Parathyroid adenoma (tissue), 2 donors: ENCODE data around the gene DENND4A.

Experiments
- H2AFZ ChIP-seq: fragments of 300-600 bp; sonication (generic); one replicate; pipeline ENCODE4 v1.7.0; 2017; ENCODE audit warnings: antibody characterized with exemption, mild to moderate bottlenecking
- H3K27ac ChIP-seq: fragments of 300-600 bp; sonication (generic); one replicate; pipeline ENCODE4 v1.7.0; 2017
- H3K27me3 ChIP-seq: fragments of 300-600 bp; sonication (generic); one replicate; pipeline ENCODE4 v1.7.0; 2017; ENCODE audit warnings: low read length; ENCODE audit not compliant: control insufficient read depth, insufficient read depth
- H3K36me3 ChIP-seq: fragments of 300-600 bp; sonication (generic); one replicate; pipeline ENCODE4 v1.7.0; 2017; ENCODE audit warnings: low read length; ENCODE audit not compliant: control insufficient read depth, insufficient read depth
- H3K4me1 ChIP-seq: fragments of 300-600 bp; sonication (generic); one replicate; pipeline ENCODE4 v1.7.0; 2017; ENCODE audit warnings: control low read depth
- H3K4me2 ChIP-seq: fragments of 300-600 bp; sonication (generic); one replicate; pipeline ENCODE4 v1.7.0; 2017; ENCODE audit warnings: low read length
- H3K4me3 ChIP-seq: fragments of 300-600 bp; sonication (generic); one replicate; pipeline ENCODE4 v1.7.0; 2017; ENCODE audit warnings: low read depth, low read length
- H3K79me2 ChIP-seq: fragments of 300-600 bp; sonication (generic); one replicate; pipeline ENCODE4 v1.7.0; 2017; ENCODE audit warnings: control low read depth
- H3K9ac ChIP-seq: fragments of 300-600 bp; sonication (generic); one replicate; pipeline ENCODE4 v1.7.0; 2017; ENCODE audit warnings: mild to moderate bottlenecking
- H3K9me3 ChIP-seq: fragments of 300-600 bp; sonication (generic); one replicate; pipeline ENCODE4 v1.7.0; 2017; ENCODE audit warnings: low read length; ENCODE audit not compliant: control insufficient read depth
- TF ChIP-seq, protein P1 (sequence below): fragments of 300-600 bp; sonication (generic); IDR thresholded peaks from one replicate; pipeline ENCODE4 v1.7.0; 2017; ENCODE audit warnings: antibody characterized with exemption, mild to moderate bottlenecking
- donor health status: primary hyperparathyroidism.

The DENND4A gene

DNA sequence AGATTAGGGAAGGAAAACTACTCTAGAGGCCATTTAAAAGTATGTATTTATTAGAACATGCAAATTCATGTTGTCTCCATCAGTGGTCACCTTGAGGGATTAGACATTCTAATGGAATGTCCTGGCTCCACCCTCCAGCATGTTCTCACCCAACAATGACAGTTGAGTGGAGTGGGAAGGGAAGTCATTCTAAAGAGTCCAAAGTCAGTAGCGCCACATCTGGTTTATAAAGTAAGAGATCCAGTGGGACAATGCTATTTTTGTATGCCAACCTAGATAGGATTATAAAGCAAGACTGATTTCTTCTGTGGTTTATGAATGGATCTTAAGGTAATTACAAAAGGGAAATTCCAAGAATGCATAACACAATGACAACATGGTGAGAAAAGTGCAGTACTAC is 137.1 kb downstream of the DENND4A start:
- Histone ChIP-seq H2AFZ (no peak overlapping the region), H3K4me2 (no peak overlapping the region), H3K79me2 (no peaks in the 10 kb centered on the region), H3K27me3 (no peaks in the 10 kb centered on the region), H3K27ac (no peak overlapping the region), H3K4me3 (no peak overlapping the region), H3K9ac (no peak overlapping the region), H3K36me3 (no peaks in the 10 kb centered on the region), H3K4me1 (no peaks in the 10 kb centered on the region), H3K9me3 (no peaks in the 10 kb centered on the region)
- TF ChIP-seq, protein P1, sequence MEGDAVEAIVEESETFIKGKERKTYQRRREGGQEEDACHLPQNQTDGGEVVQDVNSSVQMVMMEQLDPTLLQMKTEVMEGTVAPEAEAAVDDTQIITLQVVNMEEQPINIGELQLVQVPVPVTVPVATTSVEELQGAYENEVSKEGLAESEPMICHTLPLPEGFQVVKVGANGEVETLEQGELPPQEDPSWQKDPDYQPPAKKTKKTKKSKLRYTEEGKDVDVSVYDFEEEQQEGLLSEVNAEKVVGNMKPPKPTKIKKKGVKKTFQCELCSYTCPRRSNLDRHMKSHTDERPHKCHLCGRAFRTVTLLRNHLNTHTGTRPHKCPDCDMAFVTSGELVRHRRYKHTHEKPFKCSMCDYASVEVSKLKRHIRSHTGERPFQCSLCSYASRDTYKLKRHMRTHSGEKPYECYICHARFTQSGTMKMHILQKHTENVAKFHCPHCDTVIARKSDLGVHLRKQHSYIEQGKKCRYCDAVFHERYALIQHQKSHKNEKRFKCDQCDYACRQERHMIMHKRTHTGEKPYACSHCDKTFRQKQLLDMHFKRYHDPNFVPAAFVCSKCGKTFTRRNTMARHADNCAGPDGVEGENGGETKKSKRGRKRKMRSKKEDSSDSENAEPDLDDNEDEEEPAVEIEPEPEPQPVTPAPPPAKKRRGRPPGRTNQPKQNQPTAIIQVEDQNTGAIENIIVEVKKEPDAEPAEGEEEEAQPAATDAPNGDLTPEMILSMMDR = no peak

DNA sequence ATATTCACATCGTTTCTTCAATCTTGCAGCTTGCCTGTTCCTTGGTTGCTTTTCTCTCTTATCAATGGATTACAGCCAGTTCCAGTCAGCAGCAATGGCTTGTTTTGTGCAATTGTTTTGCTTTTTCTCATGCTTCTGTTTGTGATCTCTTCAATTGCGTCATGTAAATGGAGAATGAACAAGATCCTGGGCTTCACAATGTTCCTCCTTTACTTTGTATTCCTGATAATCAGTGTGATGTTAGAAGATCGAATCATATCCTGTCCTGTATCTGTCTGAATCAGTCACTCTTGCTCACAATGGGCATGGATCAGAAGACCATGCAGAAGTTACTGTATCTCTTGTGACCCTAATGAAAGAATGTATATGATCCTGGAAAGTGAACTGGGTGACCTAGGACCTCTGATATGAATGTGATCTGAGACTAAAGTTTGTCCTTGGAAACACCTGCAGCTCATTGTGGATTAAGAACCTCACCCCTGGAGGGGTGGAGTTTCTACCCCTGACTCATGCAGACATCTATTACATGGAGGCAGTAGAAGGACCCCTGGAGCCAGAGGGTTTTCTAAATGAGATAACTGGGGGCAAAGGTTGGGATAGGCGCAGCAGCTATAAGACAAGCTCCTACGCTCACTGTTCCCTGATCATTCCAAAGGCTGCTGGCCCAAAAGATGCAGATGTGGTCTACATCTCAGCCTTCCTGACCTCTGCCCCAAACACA is 138.1 kb downstream of the DENND4A start:
- no peak overlapping the region for H3K27ac ChIP-seq

DNA sequence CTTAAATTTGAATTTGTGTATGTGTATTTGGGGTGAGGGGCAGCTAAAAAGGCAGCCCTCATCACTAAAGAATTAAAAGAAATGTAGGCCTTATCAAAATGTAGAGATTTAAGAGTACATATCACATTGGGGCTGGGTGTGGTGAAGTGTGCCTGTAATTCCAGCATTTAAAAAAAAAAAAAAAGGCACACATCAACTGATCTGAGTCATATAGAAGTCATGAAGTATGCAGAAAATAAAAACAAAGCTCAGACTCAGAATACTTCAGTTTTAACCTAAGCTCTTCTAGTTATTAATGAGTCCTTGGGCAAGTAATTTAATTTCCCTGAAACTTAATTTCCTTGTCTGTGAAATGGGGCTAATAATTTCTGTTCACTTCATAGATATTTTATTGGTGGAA is 138.8 kb downstream of the DENND4A start:
- H3K9me3 ChIP-seq = no peaks in the 10 kb centered on the region
- no peak overlapping the region for H3K4me3 ChIP-seq
- H3K4me1 ChIP-seq = no peaks in the 10 kb centered on the region
- TF ChIP-seq, protein P1 = no peak
- no peaks in the 10 kb centered on the region for H3K27me3 ChIP-seq
- no peak overlapping the region for H3K4me2 ChIP-seq
- H2AFZ ChIP-seq = no peak overlapping the region
- no peaks in the 10 kb centered on the region for H3K79me2 ChIP-seq
- no peak overlapping the region for H3K9ac ChIP-seq
- no peak overlapping the region for H3K27ac ChIP-seq
- H3K36me3 ChIP-seq = no peaks in the 10 kb centered on the region

More for the DNA sequence above, 138.1 kb downstream of the DENND4A start:
- H2AFZ ChIP-seq = no peak overlapping the region
- no peaks in the 10 kb centered on the region for H3K4me1 ChIP-seq
- no peaks in the 10 kb centered on the region for H3K9me3 ChIP-seq
- H3K4me3 ChIP-seq = no peak overlapping the region
- no peaks in the 10 kb centered on the region for H3K27me3 ChIP-seq
- H3K9ac ChIP-seq = no peak overlapping the region
- TF ChIP-seq, protein P1 = no peak
- no peaks in the 10 kb centered on the region for H3K36me3 ChIP-seq
- H3K4me2 ChIP-seq = no peak overlapping the region
- H3K79me2 ChIP-seq = no peaks in the 10 kb centered on the region

DNA sequence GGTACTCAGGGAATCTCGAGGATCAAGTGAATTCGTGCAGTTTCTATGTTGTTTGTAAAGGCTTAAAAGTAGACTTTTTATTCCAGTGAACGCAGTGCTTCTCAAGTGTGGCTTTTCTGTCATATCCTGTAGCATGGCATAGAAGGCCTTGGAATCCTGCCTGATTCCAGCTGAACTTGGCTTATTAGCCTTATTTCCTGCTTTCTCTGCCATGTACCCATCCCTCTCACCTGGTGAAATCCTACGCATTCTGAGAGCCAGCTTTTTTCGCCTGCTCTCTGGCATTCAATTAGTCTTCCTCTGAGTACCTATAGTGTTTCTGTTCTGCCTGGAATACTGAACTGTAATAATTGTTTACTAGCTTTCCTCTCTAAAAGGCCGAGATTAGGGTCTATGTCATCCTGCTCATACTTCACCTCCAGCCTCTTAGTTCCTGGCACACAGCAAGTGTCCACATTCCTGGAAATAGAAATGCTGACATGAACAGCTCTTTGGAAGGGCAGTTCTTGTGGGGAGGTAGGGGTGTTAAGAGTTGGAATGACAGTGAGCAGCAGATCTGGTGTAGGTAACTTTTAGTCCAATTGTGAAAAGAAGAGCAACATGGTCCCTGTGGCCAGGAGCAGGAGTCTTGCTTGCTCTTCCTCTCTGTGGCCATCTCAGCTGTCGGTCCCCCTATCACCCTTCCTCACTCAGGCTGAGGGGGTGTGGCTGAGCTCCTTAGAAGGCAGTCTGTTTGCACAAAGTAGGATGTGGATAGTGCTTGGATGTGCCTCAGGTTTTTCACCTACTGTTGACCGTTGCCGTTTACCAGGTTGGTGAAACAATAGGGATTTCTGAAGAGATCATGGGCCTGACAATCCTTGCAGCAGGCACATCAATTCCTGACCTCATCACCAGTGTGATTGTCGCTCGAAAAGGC is 140.0 kb downstream of the DENND4A start:
- Histone ChIP-seq H3K27ac (no peak overlapping the region), H3K9ac (no peak overlapping the region), H3K4me1 (no peaks in the 10 kb centered on the region), H3K9me3 (no peaks in the 10 kb centered on the region), H3K27me3 (no peaks in the 10 kb centered on the region), H3K79me2 (no peaks in the 10 kb centered on the region), H3K4me3 (no peak overlapping the region), H2AFZ (no peak overlapping the region), H3K36me3 (no peaks in the 10 kb centered on the region), H3K4me2 (no peak overlapping the region)
- TF ChIP-seq, protein P1 = no peak
